Duodenal mucosa (tissue), 2 donors: ENCODE results near the gene SMG5.

Experiments
- H3K27ac ChIP-seq: one replicate; pipeline ENCODE4 v1.7.0; 2013; ENCODE audit warnings: low read depth, low read length
- H3K27me3 ChIP-seq, 2 donors: one replicate each; pipeline ENCODE4 v1.7.0; 2013; ENCODE audit warnings: low read length in 2 of 2, control low read depth in 1 of 2; ENCODE audit not compliant: insufficient read depth in 2 of 2, control insufficient read depth in 1 of 2
- H3K36me3 ChIP-seq, 2 donors: one replicate each; pipeline ENCODE4 v1.7.0; 2013; ENCODE audit warnings: low read length in 2 of 2, control low read depth in 1 of 2; ENCODE audit not compliant: insufficient read depth in 2 of 2, control insufficient read depth in 1 of 2
- H3K4me1 ChIP-seq, 2 donors: one replicate each; pipeline ENCODE4 v1.7.0; 2013; ENCODE audit warnings: low read length in 2 of 2, control low read depth in 1 of 2; ENCODE audit not compliant: insufficient read depth in 2 of 2, control insufficient read depth in 1 of 2
- H3K4me3 ChIP-seq, 2 donors: one replicate each; pipeline ENCODE4 v1.7.0; 2013; ENCODE audit warnings: low read length in 2 of 2, low read depth in 1 of 2
- H3K9ac ChIP-seq, 2 donors: one replicate each; pipeline ENCODE4 v1.7.0; 2013; ENCODE audit warnings: low read length in 2 of 2, low read depth in 1 of 2
- H3K9me3 ChIP-seq, 2 donors: one replicate each; pipeline ENCODE4 v1.7.0; 2013; ENCODE audit warnings: low read length in 2 of 2, control low read depth in 1 of 2; ENCODE audit not compliant: control insufficient read depth in 1 of 2

The SMG5 gene

GRCh38 chr1:156233426-156234127 lies 49.0 kb downstream of the SMG5 start:
- Histone ChIP-seq H3K27ac (no peak overlapping the region), H3K27me3 (no peaks in the 10 kb centered on the region), H3K36me3 (peaks cover 7 to 51% of the 10 kb centered on the region in 2 donors), H3K9me3 (no peaks in the 10 kb centered on the region), H3K4me3 (no peak overlapping the region), H3K4me1 (no peaks in the 10 kb centered on the region), H3K9ac (no peak overlapping the region)

GRCh38 chr1:156232201-156232894 lies 50.3 kb downstream of the SMG5 start:
- Histone ChIP-seq H3K27ac (no peak overlapping the region), H3K36me3 (peaks cover 7 to 44% of the 10 kb centered on the region in 2 donors), H3K9me3 (no peaks in the 10 kb centered on the region), H3K4me1 (no peaks in the 10 kb centered on the region), H3K27me3 (no peaks in the 10 kb centered on the region), H3K4me3 (no peak overlapping the region), H3K9ac (no peak overlapping the region)

- no peak overlapping the region for H3K27ac ChIP-seq
- H3K4me1 ChIP-seq = no peaks in the 10 kb centered on the region
- H3K4me3 ChIP-seq = no peak overlapping the region
- H3K9ac ChIP-seq = no peak overlapping the region
- no peaks in the 10 kb centered on the region for H3K9me3 ChIP-seq
- H3K27me3 ChIP-seq = no peaks in the 10 kb centered on the region
- peaks cover 0 to 37% of the 10 kb centered on the region in 2 donors for H3K36me3 ChIP-seq
These were observed 52.2 kb downstream of the SMG5 start for GRCh38 chr1:156230473-156230837.

GRCh38 chr1:156229809-156230472 lies 52.7 kb downstream of the SMG5 start:
- H3K27ac ChIP-seq = no peak overlapping the region
- no peaks in the 10 kb centered on the region for H3K4me1 ChIP-seq
- H3K36me3 ChIP-seq = peaks cover 0 to 37% of the 10 kb centered on the region in 2 donors
- H3K27me3 ChIP-seq = no peaks in the 10 kb centered on the region
- H3K9me3 ChIP-seq = no peaks in the 10 kb centered on the region
- no peak overlapping the region for H3K4me3 ChIP-seq
- no peak overlapping the region for H3K9ac ChIP-seq

DNA sequence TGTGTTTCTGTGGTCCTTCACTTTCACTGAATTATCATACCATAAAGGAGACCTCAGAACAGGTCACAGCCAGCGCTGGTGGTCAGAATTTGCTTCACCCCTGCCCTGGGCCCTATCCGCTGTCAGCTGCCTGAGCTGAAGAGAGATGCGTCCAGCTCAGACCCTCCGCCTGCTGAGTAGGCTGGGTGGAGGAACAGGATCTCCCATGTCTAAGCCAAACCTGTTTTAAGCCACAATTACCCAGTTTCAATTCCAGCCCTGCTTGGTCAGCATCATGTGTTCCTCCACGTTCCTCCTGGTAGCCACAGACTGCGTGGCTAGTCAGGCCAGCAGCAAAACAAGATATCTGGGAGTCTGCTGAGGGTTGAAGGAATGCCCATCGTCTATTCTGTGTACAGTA lies 54.1 kb downstream of the SMG5 start:
- no peak overlapping the region for H3K27ac ChIP-seq
- no peaks in the 10 kb centered on the region for H3K27me3 ChIP-seq
- no peaks in the 10 kb centered on the region for H3K9me3 ChIP-seq
- H3K4me3 ChIP-seq = no peak overlapping the region
- H3K9ac ChIP-seq = no peak overlapping the region
- peaks cover 3 to 36% of the 10 kb centered on the region in 2 donors for H3K36me3 ChIP-seq
- H3K4me1 ChIP-seq = no peaks in the 10 kb centered on the region

DNA sequence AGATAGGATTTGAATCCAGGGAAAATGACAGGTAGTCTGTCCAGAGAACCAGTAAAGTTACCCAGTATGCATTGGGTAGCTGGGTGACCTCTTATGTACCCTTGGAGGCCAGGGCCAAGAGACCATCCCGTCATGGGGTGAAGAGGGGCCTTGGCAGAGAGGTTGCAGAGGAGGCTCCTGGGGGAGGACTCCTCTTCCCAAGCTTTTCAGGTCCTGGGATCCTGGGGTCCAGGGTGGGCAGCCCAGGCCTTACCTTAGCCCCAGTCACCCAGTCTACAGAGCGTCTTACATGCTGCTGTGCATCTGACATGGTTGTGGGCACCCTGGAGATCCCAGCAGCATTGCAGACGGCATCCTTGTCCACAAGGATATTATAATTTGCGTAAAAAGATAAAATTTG lies 55.8 kb downstream of the SMG5 start:
- Histone ChIP-seq H3K27ac (no peak overlapping the region), H3K27me3 (no peaks in the 10 kb centered on the region), H3K4me1 (no peaks in the 10 kb centered on the region), H3K9ac (no peak overlapping the region), H3K4me3 (no peak overlapping the region), H3K36me3 (peaks cover 16 to 43% of the 10 kb centered on the region in 2 donors), H3K9me3 (no peaks in the 10 kb centered on the region)

DNA sequence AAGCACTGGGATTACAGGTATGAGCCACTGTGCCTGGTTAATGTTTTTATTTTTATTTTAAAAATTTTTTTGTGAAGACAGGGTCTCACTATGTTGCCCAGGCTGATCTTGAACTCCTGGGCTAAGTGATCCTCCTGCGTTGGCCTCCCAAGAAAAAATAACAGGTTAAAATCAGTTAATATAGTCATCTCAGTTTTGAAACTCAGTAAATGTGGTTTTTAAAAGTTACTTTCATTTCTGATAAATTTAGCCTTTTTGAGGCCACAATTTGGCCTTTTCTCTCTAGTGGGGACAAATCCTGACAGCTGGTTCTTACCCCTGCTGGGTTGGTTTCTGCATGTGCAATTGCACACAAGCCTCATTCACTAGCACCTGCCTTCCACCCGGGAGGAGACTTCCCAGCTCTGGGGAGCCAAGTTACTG lies 56.5 kb downstream of the SMG5 start:
- Histone ChIP-seq H3K9ac (no peak overlapping the region), H3K9me3 (no peaks in the 10 kb centered on the region), H3K4me3 (no peak overlapping the region), H3K4me1 (no peaks in the 10 kb centered on the region), H3K36me3 (peaks cover 19 to 50% of the 10 kb centered on the region in 2 donors), H3K27me3 (no peaks in the 10 kb centered on the region), H3K27ac (no peak overlapping the region)

- Histone ChIP-seq H3K9me3 (no peaks in the 10 kb centered on the region), H3K27me3 (no peaks in the 10 kb centered on the region), H3K27ac (no peak overlapping the region), H3K4me3 (no peak overlapping the region), H3K36me3 (peaks cover 19 to 54% of the 10 kb centered on the region in 2 donors), H3K4me1 (no peaks in the 10 kb centered on the region), H3K9ac (no peak overlapping the region)
These were observed 57.0 kb downstream of the SMG5 start for GRCh38 chr1:156225677-156226014.

DNA sequence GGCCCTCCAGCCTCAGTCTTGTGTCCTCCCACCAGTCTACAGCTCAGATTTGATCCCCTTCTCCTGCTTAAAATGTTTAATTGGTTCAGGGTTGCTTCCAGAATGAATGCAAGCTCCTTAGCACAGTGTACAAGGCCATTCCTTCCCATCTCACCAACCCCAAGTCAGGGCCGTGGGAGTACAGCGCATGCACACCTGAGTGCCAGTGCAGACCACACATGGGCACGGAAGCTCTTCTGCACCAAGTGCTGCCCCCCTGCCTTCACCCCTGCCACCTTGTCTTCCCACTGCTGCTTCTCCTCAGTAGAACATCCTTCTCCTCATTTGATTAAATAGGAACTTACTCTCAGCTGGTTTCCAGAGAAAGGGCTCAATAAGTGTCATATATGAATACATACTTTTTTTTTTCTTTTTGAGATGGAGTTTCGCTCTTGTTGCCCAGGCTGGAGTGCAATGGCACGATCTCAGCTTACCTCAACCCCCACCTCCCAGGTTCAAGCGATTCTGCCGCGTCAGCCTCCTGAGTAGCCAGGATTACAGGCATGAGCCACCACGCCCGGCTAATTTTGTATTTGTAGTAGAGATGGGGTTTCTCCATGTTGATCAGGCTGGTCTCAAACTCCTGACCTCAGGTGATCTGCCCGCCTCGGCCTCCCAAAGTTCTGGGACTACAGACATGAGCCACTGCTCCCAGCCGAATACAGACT lies 60.5 kb downstream of the SMG5 start:
- no peak overlapping the region for H3K9ac ChIP-seq
- H3K27ac ChIP-seq = no peak overlapping the region
- H3K4me1 ChIP-seq = peaks cover 0 to 7% of the 10 kb centered on the region in 2 donors
- no peaks in the 10 kb centered on the region for H3K9me3 ChIP-seq
- peaks cover 19 to 45% of the 10 kb centered on the region in 2 donors for H3K36me3 ChIP-seq
- H3K4me3 ChIP-seq = no peak overlapping the region
- H3K27me3 ChIP-seq = no peaks in the 10 kb centered on the region

- no peak overlapping the region for H3K27ac ChIP-seq
- H3K27me3 ChIP-seq = no peaks in the 10 kb centered on the region
- H3K4me1 ChIP-seq = peaks cover 0 to 7% of the 10 kb centered on the region in 2 donors
- H3K36me3 ChIP-seq = peaks cover 19 to 36% of the 10 kb centered on the region in 2 donors
- no peak overlapping the region for H3K9ac ChIP-seq
- H3K9me3 ChIP-seq = no peaks in the 10 kb centered on the region
- H3K4me3 ChIP-seq = no peak overlapping the region
These were observed 62.4 kb downstream of the SMG5 start for GRCh38 chr1:156220226-156220625.
